VCaP (cell line): ENCODE measurements around the gene NT5C1B.

Experiments
- H3K27ac ChIP-seq: fragments of 450-650 bp; 2 replicates; pipeline ENCODE4 v1.5.1; 2017
- TF ChIP-seq, protein P1 (sequence below): fragments of 450-650 bp; conservative IDR thresholded peaks from 2 replicates; pipeline ENCODE4 v1.5.1; 2017; ENCODE audit warnings: mild to moderate bottlenecking, moderate library complexity

NT5C1B gene

DNA sequence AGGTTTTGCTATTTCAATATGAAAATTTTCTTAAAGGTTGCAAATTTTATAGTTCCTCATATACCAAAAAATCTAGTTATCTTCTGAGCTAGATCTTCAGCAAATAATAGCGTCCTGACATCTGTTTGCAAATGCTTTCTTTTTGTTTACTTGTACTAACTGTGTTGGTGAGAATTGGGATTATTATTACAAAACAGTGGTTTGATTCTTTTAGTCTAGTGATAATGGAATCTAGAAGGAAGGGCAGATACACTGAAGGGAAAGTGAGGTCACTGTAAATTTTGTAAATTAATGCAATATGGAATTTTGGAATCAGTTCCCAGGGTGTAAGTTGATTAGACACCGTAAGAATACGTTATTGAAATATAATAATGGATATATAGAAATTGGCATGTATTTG is 36.2 kb upstream of the NT5C1B start:
- TF ChIP-seq, protein P1, sequence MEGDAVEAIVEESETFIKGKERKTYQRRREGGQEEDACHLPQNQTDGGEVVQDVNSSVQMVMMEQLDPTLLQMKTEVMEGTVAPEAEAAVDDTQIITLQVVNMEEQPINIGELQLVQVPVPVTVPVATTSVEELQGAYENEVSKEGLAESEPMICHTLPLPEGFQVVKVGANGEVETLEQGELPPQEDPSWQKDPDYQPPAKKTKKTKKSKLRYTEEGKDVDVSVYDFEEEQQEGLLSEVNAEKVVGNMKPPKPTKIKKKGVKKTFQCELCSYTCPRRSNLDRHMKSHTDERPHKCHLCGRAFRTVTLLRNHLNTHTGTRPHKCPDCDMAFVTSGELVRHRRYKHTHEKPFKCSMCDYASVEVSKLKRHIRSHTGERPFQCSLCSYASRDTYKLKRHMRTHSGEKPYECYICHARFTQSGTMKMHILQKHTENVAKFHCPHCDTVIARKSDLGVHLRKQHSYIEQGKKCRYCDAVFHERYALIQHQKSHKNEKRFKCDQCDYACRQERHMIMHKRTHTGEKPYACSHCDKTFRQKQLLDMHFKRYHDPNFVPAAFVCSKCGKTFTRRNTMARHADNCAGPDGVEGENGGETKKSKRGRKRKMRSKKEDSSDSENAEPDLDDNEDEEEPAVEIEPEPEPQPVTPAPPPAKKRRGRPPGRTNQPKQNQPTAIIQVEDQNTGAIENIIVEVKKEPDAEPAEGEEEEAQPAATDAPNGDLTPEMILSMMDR: no peak
- H3K27ac ChIP-seq: no peak overlapping the region

DNA sequence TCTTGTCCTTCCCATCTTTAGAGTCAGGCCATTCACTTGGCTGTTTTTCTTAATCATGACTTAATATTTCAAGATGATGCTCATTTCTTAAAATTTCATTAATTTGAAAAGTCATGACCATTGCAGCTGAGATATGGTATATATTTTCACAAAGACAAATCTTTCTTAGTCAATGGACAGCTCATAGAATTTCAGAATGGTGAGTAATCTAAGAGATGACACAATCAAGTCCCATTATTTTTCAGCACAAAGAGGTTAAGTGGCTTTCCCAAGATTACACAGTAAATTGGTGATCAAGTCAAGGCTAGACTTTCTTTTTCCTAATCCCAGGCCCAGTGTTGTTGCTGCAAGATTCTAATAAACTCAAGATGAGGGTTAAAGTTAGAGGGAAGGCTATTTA is 34.4 kb upstream of the NT5C1B start:
- TF ChIP-seq, protein P1: no peak
- no peak overlapping the region for H3K27ac ChIP-seq

DNA sequence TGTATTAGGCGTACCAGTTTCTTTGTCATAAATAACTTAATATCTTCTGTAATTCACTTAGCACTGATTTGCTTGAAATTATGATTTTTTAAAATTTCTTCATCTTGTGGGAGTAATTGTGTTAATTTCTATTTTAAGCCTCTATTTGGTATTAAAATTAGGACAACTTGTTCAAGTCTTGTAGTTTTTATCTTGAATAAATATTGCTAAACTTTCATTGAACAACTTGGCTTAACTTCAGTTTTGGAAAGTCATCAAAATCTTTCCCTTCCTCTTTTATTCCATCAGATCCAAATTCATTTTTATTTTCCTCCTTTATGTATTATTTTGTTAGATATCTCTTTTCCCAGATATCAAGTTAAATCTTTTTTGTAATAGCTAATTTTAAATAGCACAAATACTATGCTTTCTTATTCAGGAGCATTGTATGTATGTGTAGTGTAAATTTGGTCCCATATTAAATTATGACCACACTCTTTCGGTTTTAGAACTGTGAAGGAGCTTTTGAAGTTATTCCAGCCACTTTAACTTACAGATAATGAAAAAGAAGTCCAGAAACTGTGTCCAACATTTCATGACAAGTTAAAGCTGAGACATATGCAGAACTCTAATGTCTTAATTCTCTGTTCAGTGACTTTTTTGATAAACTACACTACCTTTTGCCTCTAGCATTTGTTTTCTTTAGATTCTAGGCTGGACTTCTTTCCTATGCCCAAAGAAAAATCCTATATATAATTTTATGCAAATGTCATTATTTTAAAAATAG is 31.7 kb upstream of the NT5C1B start:
- TF ChIP-seq, protein P1: no peak
- no peak overlapping the region for H3K27ac ChIP-seq

DNA sequence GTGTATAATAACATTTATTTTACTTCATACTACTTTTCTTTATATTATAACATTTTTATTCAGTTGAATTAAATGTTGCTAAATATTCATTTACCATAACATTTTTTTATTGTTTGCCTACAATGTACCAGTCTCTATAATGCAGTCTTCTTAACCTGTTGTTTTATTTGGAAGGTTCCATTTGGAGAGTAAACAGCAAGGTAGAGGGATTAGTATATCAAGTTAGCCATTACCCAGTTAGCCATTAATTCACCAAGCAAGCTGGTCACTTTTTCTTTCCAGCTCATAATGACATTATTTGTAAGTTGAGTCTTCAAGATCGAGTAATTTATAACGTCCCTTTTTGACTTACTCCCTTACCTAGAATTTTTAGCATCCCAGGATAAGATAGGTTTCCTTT is 29.7 kb upstream of the NT5C1B start:
- H3K27ac ChIP-seq: no peak overlapping the region
- TF ChIP-seq, protein P1: no peak

DNA sequence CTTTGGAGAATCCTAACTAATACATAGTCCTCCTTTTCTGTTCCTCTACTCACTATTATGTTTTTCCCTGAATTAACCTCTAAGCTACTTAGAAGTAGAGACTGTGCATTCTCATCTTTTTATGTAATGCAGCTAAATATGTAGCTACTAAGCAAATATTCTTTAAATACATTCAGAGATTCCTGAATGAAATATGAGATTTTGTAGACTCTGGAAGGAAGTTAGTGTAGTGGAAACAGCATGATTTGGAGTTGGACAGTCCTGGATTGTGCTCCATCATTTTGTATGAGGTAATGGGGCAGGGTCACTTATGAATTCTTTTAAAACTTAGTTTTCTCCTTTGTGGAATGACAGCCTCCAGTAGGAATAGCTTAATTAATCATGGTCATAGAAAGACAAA is 24.7 kb upstream of the NT5C1B start:
- H3K27ac ChIP-seq: no peak overlapping the region
- TF ChIP-seq, protein P1: no peak

DNA sequence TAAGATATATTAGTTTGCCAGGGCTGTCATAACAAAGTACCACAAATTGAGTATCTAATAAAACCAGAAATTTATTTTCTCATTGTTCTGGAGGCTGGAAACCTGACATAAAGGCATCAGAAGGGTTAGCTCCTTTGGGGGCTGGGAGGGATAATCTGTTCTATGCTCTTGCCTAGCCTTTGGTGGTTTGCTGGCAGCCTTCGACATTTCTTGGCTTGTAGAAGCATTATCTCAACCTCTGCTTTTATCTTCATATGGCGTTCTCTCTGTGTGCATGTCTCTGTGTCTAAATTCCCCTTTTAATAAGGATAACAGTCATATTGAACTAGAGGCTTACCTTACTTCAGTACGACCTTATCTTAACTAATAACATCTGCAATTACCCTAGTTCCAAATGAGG is 22.8 kb upstream of the NT5C1B start:
- no peak overlapping the region for H3K27ac ChIP-seq
- TF ChIP-seq, protein P1: no peak

DNA sequence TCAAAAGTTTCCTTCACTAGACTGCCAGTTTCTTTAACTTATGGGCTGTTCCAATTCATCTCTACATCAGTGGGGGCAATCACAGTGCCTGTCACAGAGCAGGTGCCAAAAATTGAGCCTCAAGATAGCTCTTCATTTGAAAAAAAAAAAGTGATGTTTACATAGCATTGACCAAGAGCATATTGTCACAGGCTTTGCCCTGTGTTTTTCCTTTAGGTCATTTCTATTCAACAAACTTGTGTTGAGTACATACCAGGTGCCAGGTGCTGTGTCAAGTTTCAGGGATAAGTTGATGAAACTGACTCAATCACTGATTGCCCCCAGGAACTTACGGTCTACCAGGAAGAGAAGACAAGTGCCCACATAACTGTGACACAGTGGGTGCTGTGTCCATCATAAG is 22.2 kb upstream of the NT5C1B start:
- TF ChIP-seq, protein P1: no peak
- no peak overlapping the region for H3K27ac ChIP-seq
